ENCODE data around the gene CTH.
"Not testable (repeated sequence)": the region's sequence is repeated elsewhere in the genome, so short reads cannot be mapped to it uniquely, and the experiment has no call there.

Gene CTH

GRCh38 chr1:70405780-70406416 lies 5.2 kb upstream of the CTH start:
- no peaks in the 10 kb centered on the region for H3K4me1 ChIP-seq (ENCODE audit: control insufficient read depth, insufficient read depth, low read length)
- no peaks in the 10 kb centered on the region for H3K27me3 ChIP-seq (ENCODE audit: control insufficient read depth in 1 of 2, insufficient read depth in 2 of 2, low read length in 2 of 2)
- no peaks in the 10 kb centered on the region for H3K9me3 ChIP-seq (ENCODE audit: control insufficient read depth in 2 of 2, low read length in 2 of 2)
- H3K36me3 ChIP-seq (ENCODE audit: control insufficient read depth in 2 of 2, insufficient read depth in 2 of 2, low read length in 2 of 2) = no peaks in the 10 kb centered on the region
- no peak overlapping the region for H3K27ac ChIP-seq (ENCODE audit: low read length)
- H3K9ac ChIP-seq (ENCODE audit: low read length in 2 of 2) = no peak overlapping the region
- H3K4me3 ChIP-seq (ENCODE audit: low read length in 2 of 2) = no peak overlapping the region

GRCh38 chr1:70409136-70409535 lies 1.9 kb upstream of the CTH start:
- H3K27ac ChIP-seq (ENCODE audit: low read length) = no peak overlapping the region

GRCh38 chr1:70411360-70411844 lies 334 bp downstream of the CTH start:
- Histone ChIP-seq H3K36me3 (ENCODE audit: control insufficient read depth in 2 of 2, insufficient read depth in 2 of 2, low read length in 2 of 2) (no peaks in the 10 kb centered on the region), H3K27me3 (ENCODE audit: control insufficient read depth in 1 of 2, insufficient read depth in 2 of 2, low read length in 2 of 2) (no peaks in the 10 kb centered on the region), H3K4me1 (ENCODE audit: control insufficient read depth, insufficient read depth, low read length) (peaks cover 2% of the 10 kb centered on the region), H3K9ac (ENCODE audit: low read length in 2 of 2) (peak overlapping the region; percentile 57 to 98), H3K4me3 (ENCODE audit: low read length in 2 of 2) (peak overlapping the region; percentile 90 to 97), H3K27ac (ENCODE audit: low read length) (peak overlapping the region; percentile 97), H3K9me3 (ENCODE audit: control insufficient read depth in 2 of 2, low read length in 2 of 2) (no peaks in the 10 kb centered on the region)

More at GRCh38 chr1:70409136-70409535, 1.9 kb upstream of the CTH start:
- peaks cover under 1% of the 10 kb centered on the region for H3K4me1 ChIP-seq (ENCODE audit: control insufficient read depth, insufficient read depth, low read length)
- H3K27me3 ChIP-seq (ENCODE audit: control insufficient read depth in 1 of 2, insufficient read depth in 2 of 2, low read length in 2 of 2) = no peaks in the 10 kb centered on the region
- no peak overlapping the region for H3K9ac ChIP-seq (ENCODE audit: low read length in 2 of 2)
- H3K4me3 ChIP-seq (ENCODE audit: low read length in 2 of 2) = no peak overlapping the region
- no peaks in the 10 kb centered on the region for H3K9me3 ChIP-seq (ENCODE audit: control insufficient read depth in 2 of 2, low read length in 2 of 2)
- H3K36me3 ChIP-seq (ENCODE audit: control insufficient read depth in 2 of 2, insufficient read depth in 2 of 2, low read length in 2 of 2) = no peaks in the 10 kb centered on the region

GRCh38 chr1:70415882-70416281 lies 4.8 kb downstream of the CTH start:
- Histone ChIP-seq H3K4me3 (ENCODE audit: low read length in 2 of 2) (no peak overlapping the region), H3K36me3 (ENCODE audit: control insufficient read depth in 2 of 2, insufficient read depth in 2 of 2, low read length in 2 of 2) (peaks cover 0 to 2% of the 10 kb centered on the region in 2 donors), H3K9me3 (ENCODE audit: control insufficient read depth in 2 of 2, low read length in 2 of 2) (no peaks in the 10 kb centered on the region), H3K9ac (ENCODE audit: low read length in 2 of 2) (no peak overlapping the region), H3K27ac (ENCODE audit: low read length) (no peak overlapping the region), H3K4me1 (ENCODE audit: control insufficient read depth, insufficient read depth, low read length) (peaks cover 2% of the 10 kb centered on the region), H3K27me3 (ENCODE audit: control insufficient read depth in 1 of 2, insufficient read depth in 2 of 2, low read length in 2 of 2) (no peaks in the 10 kb centered on the region)

GRCh38 chr1:70418973-70419734 lies 8.1 kb downstream of the CTH start:
- not testable (repeated sequence) for H3K9ac ChIP-seq (ENCODE audit: low read length in 2 of 2); H3K36me3 ChIP-seq (ENCODE audit: control insufficient read depth in 2 of 2, insufficient read depth in 2 of 2, low read length in 2 of 2); H3K27me3 ChIP-seq (ENCODE audit: control insufficient read depth in 1 of 2, insufficient read depth in 2 of 2, low read length in 2 of 2); H3K4me1 ChIP-seq (ENCODE audit: control insufficient read depth, insufficient read depth, low read length); H3K4me3 ChIP-seq (ENCODE audit: low read length in 2 of 2); H3K9me3 ChIP-seq (ENCODE audit: control insufficient read depth in 2 of 2, low read length in 2 of 2); H3K27ac ChIP-seq (ENCODE audit: low read length)

DNA sequence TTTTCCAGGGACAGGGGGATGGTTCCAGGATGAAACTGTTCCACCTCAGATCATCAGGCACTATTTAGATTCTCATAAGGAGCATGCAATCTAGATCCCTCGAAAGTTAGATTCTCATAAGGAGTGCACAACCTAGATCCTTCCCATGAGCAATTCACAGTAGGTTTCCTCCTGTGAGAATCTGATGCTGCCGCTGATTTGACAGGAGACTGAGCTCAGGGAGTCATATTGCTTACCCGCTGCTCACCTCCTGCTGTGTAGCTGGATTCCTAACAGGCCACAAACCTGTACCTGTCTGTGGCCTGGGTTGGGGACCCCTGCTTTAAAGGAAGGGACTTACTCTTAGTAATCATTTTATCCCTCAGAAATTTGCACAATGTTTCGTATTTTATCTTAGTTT lies 9.3 kb downstream of the CTH start:
- H3K9ac ChIP-seq (ENCODE audit: low read length in 2 of 2) = no peak overlapping the region
- H3K9me3 ChIP-seq (ENCODE audit: control insufficient read depth in 2 of 2, low read length in 2 of 2) = no peaks in the 10 kb centered on the region
- H3K4me3 ChIP-seq (ENCODE audit: low read length in 2 of 2) = no peak overlapping the region
- peaks cover 0 to 2% of the 10 kb centered on the region in 2 donors for H3K36me3 ChIP-seq (ENCODE audit: control insufficient read depth in 2 of 2, insufficient read depth in 2 of 2, low read length in 2 of 2)
- H3K4me1 ChIP-seq (ENCODE audit: control insufficient read depth, insufficient read depth, low read length) = no peaks in the 10 kb centered on the region
- no peaks in the 10 kb centered on the region for H3K27me3 ChIP-seq (ENCODE audit: control insufficient read depth in 1 of 2, insufficient read depth in 2 of 2, low read length in 2 of 2)
- H3K27ac ChIP-seq (ENCODE audit: low read length) = no peak overlapping the region

DNA sequence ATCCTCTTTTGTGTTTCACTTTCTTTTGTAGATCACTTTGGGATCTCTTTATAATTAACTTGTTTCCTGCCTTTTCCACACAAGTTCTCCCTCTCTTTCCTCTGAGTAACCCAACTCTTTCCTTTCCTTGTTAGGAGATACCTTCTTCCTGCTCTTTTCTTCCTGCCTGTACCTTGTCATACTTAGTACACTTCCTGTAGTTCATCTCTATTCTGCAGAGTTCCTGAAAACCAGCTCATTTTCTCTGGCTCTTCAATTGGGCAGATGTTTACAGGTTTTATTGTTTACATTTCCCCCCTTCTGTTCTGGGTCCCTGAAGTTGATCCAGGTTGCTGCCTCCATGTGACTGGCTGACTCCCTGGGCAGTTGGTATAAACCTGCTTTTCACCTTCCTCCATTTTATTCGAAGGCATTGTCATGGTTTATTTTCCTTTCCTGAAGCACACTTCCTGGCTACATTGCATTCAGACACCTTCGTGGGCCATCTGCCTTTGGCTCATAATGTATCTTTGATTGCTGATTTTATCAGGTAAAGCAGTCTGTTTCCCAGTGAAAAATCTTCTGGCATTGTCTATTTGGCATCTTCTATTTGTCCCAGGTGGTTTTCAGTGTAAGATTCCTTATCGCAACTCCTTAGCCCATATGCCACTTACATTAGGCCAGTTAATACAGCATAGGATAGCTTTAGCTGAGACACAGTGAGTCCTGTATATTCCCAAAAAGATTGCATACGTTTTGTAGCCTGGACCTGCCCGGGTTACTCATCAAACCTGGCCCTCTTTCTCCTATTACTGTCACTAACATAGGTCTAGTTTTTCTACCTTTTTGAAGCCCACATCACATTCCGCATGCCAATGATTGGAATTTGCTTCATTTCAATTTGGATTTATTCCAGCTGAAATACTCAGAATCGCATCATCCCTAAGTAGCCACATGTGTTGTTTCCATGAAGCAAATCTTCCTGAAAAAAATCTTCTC lies 15.4 kb downstream of the CTH start:
- Histone ChIP-seq H3K36me3 (ENCODE audit: control insufficient read depth in 2 of 2, insufficient read depth in 2 of 2, low read length in 2 of 2) (peaks cover 0 to 5% of the 10 kb centered on the region in 2 donors), H3K27me3 (ENCODE audit: control insufficient read depth in 1 of 2, insufficient read depth in 2 of 2, low read length in 2 of 2) (no peaks in the 10 kb centered on the region), H3K27ac (ENCODE audit: low read length) (no peak overlapping the region), H3K9me3 (ENCODE audit: control insufficient read depth in 2 of 2, low read length in 2 of 2) (no peaks in the 10 kb centered on the region), H3K4me3 (ENCODE audit: low read length in 2 of 2) (no peak overlapping the region), H3K4me1 (ENCODE audit: control insufficient read depth, insufficient read depth, low read length) (no peaks in the 10 kb centered on the region), H3K9ac (ENCODE audit: low read length in 2 of 2) (no peak overlapping the region)

DNA sequence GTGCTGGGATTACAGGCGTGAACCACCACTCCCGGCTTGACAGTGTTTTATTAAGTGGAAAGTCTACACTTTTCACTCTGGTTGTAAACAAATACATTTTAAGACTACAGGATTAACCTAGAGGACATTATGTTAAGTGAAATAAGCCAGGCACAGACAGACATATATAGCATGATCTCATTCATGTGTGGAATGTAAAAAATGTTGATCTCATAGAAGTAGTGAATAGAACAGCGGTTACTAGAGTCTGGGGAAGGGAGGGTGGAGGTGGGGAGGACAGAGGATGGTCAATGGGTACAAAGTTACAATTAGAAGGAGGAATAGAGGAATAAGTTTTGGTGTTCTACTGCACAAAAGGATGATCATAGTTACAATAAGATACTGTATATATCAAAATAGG lies 16.9 kb downstream of the CTH start:
- Histone ChIP-seq H3K27ac (ENCODE audit: low read length) (no peak overlapping the region), H3K4me3 (ENCODE audit: low read length in 2 of 2) (no peak overlapping the region), H3K4me1 (ENCODE audit: control insufficient read depth, insufficient read depth, low read length) (no peaks in the 10 kb centered on the region), H3K36me3 (ENCODE audit: control insufficient read depth in 2 of 2, insufficient read depth in 2 of 2, low read length in 2 of 2) (peaks cover 5 to 6% of the 10 kb centered on the region in 2 donors), H3K9ac (ENCODE audit: low read length in 2 of 2) (no peak overlapping the region), H3K27me3 (ENCODE audit: control insufficient read depth in 1 of 2, insufficient read depth in 2 of 2, low read length in 2 of 2) (no peaks in the 10 kb centered on the region), H3K9me3 (ENCODE audit: control insufficient read depth in 2 of 2, low read length in 2 of 2) (no peaks in the 10 kb centered on the region)

- Histone ChIP-seq H3K9me3 (ENCODE audit: control insufficient read depth in 2 of 2, low read length in 2 of 2) (no peaks in the 10 kb centered on the region), H3K4me3 (ENCODE audit: low read length in 2 of 2) (no peak overlapping the region), H3K27ac (ENCODE audit: low read length) (no peak overlapping the region), H3K36me3 (ENCODE audit: control insufficient read depth in 2 of 2, insufficient read depth in 2 of 2, low read length in 2 of 2) (peaks cover 5 to 14% of the 10 kb centered on the region in 2 donors), H3K9ac (ENCODE audit: low read length in 2 of 2) (no peak overlapping the region), H3K4me1 (ENCODE audit: control insufficient read depth, insufficient read depth, low read length) (no peaks in the 10 kb centered on the region), H3K27me3 (ENCODE audit: control insufficient read depth in 1 of 2, insufficient read depth in 2 of 2, low read length in 2 of 2) (no peaks in the 10 kb centered on the region)
Measured at GRCh38 chr1:70429219-70429618, 18.2 kb downstream of the CTH start.

DNA sequence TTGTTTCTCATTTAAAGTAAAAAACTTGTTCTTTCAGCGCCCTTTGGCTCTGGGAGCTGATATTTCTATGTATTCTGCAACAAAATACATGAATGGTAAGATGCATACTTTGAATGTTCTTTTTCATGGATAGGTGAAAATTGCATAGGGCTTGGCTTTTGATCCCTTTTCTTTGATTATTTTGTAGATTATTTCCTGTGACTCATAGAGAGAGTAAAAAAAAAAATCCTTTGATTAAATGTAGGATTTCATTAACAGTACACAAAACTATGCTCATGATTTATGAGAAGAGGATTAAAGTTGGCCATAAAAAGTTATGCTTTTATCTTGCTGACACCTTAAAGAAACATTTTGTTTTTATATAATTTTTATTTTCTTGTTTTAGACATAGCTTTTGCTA lies 18.7 kb downstream of the CTH start:
- Histone ChIP-seq H3K36me3 (ENCODE audit: control insufficient read depth in 2 of 2, insufficient read depth in 2 of 2, low read length in 2 of 2) (peaks cover 5 to 15% of the 10 kb centered on the region in 2 donors), H3K9ac (ENCODE audit: low read length in 2 of 2) (no peak overlapping the region), H3K27ac (ENCODE audit: low read length) (no peak overlapping the region), H3K4me3 (ENCODE audit: low read length in 2 of 2) (no peak overlapping the region), H3K4me1 (ENCODE audit: control insufficient read depth, insufficient read depth, low read length) (no peaks in the 10 kb centered on the region), H3K9me3 (ENCODE audit: control insufficient read depth in 2 of 2, low read length in 2 of 2) (no peaks in the 10 kb centered on the region), H3K27me3 (ENCODE audit: control insufficient read depth in 1 of 2, insufficient read depth in 2 of 2, low read length in 2 of 2) (no peaks in the 10 kb centered on the region)

Data from stomach smooth muscle (tissue), 2 donors.